Keratinocyte (primary cell): ENCODE measurements around the gene BBS12. TPM values are rescaled to one million over a fixed set of nuclear protein-coding genes. Genes with fewer than 3 reads are reported as not detected.

Experiments used
- DNase-seq: peaks from one replicate; pipeline ENCODE4 v3.0.0-alpha.2; 2011; ENCODE audit warnings: low read depth, missing footprints, low spot score
- FAIRE-seq: peaks from 2 replicates; lab custom pipeline; 2011; peaks lifted over from hg19 to GRCh38; lab: Jason Lieb, UNC
- H2AFZ ChIP-seq: 2 replicates; pipeline ENCODE4 v1.6.0; 2012; ENCODE audit warnings: low read length, control low read depth, inconsistent platforms; ENCODE audit not compliant: control insufficient read depth
- H3K27ac ChIP-seq: 2 replicates; pipeline ENCODE4 v1.5.1; 2011; ENCODE audit warnings: low read length; ENCODE audit not compliant: control insufficient read depth, insufficient read depth
- H3K27me3 ChIP-seq: 3 replicates; pipeline ENCODE4 v1.6.0; 2011; ENCODE audit warnings: low read length; ENCODE audit not compliant: control insufficient read depth, insufficient read depth; ENCODE audit errors: extremely low read depth
- H3K36me3 ChIP-seq, 2 experiments: 2 replicates in 1 of 2; 3 replicates in 1 of 2; pipeline ENCODE4 v1.5.1; 2011; ENCODE audit warnings: low read length in 2 of 2, mild to moderate bottlenecking in 1 of 2; ENCODE audit not compliant: control insufficient read depth in 2 of 2, insufficient read depth in 2 of 2; ENCODE audit errors: extremely low read depth in 1 of 2
- H3K4me1 ChIP-seq: 3 replicates; pipeline ENCODE4 v1.5.1; 2011; ENCODE audit warnings: low read length; ENCODE audit not compliant: control insufficient read depth, insufficient read depth; ENCODE audit errors: extremely low read depth
- H3K4me2 ChIP-seq: 3 replicates; pipeline ENCODE4 v1.6.0; 2011; ENCODE audit warnings: low read depth, low read length; ENCODE audit not compliant: control insufficient read depth, insufficient read depth; ENCODE audit errors: extremely low read depth
- H3K4me3 ChIP-seq, 3 experiments: fragments of 200-600 bp in 1 of 3; sonication (generic) in 1 of 3; 2 replicates in 2 of 3; 3 replicates in 1 of 3; pipeline ENCODE4 v1.5.1; 2011 to 2016; ENCODE audit warnings: low read length in 3 of 3, mild to moderate bottlenecking in 3 of 3, control low read depth in 2 of 3, inconsistent platforms in 1 of 3, low read depth in 1 of 3, mixed read lengths in 1 of 3, mixed run types in 1 of 3, moderate library complexity in 1 of 3; ENCODE audit not compliant: control insufficient read depth in 2 of 3, insufficient read depth in 2 of 3; ENCODE audit errors: extremely low read depth in 1 of 3
- H3K79me2 ChIP-seq: 2 replicates; pipeline ENCODE4 v1.6.0; 2012; ENCODE audit warnings: low read length; ENCODE audit not compliant: control insufficient read depth, insufficient read depth
- H3K9ac ChIP-seq: 3 replicates; pipeline ENCODE4 v1.6.0; 2011; ENCODE audit warnings: low read length; ENCODE audit not compliant: control insufficient read depth, insufficient read depth; ENCODE audit errors: extremely low read depth
- H3K9me1 ChIP-seq: 3 replicates; pipeline ENCODE4 v1.6.0; 2011; ENCODE audit warnings: low read length; ENCODE audit not compliant: control insufficient read depth, insufficient read depth; ENCODE audit errors: extremely low read depth
- H3K9me3 ChIP-seq: 2 replicates; pipeline ENCODE4 v1.5.1; 2012; ENCODE audit warnings: low read depth, low read length; ENCODE audit not compliant: control insufficient read depth
- H4K20me1 ChIP-seq: 3 replicates; pipeline ENCODE4 v1.6.0; 2011; ENCODE audit warnings: low read length; ENCODE audit not compliant: control insufficient read depth, insufficient read depth; ENCODE audit errors: extremely low read depth
- EZH2 ChIP-seq: IDR thresholded peaks from one replicate; pipeline ENCODE4 v1.6.1; 2012; ENCODE audit warnings: inconsistent platforms, mild to moderate bottlenecking, low read length, moderate library complexity
- dilution Hi-C: fragments of 300-500 bp; cut with MboI; formaldehyde crosslinking; loops from one replicate; pipeline ENCODE4 v1.7.0; 2020; ENCODE audit warnings: low sequenced_read_pairs; ENCODE audit not compliant: extremely low pct_ligation_motif_present
- polyA plus RNA-seq, 5 experiments: library from polyadenylated mRNA; depleted of rRNA in 3 of 5; stranded (reverse) in 3 of 5; stranded (forward) in 1 of 5; unstranded in 1 of 5; fragments of >200 nt; gene quantifications; 1 replicate in 1 of 5; 2 replicates in 3 of 5; 3 replicates in 1 of 5; pipeline versions ENCODE4 v1.2.1 to v1.2.3, GENCODE V29; 2011 to 2012; ENCODE audit warnings: missing spikeins in 2 of 5, low read depth in 1 of 5, low replicate concordance in 1 of 5
- TF ChIP-seq, protein P1 (sequence below), 3 experiments: IDR thresholded peaks in 1 of 3; conservative IDR thresholded peaks in 1 of 3; optimal IDR thresholded peaks in 1 of 3; 2 replicates in 2 of 3; 3 replicates in 1 of 3; pipeline versions ENCODE3 to v1.5.1; 2011; ENCODE audit warnings: low read length in 3 of 3, mild to moderate bottlenecking in 3 of 3, moderate library complexity in 2 of 3, control low read depth in 1 of 3, inconsistent platforms in 1 of 3; ENCODE audit not compliant: insufficient read depth in 2 of 3; ENCODE audit errors: extremely low read depth in 1 of 3

The BBS12 gene
- polyA plus RNA-seq, 1 donor (not counting 4 experiments of a cell fraction or from before 2014, with no cell fraction given) = 2.5 TPM

DNA sequence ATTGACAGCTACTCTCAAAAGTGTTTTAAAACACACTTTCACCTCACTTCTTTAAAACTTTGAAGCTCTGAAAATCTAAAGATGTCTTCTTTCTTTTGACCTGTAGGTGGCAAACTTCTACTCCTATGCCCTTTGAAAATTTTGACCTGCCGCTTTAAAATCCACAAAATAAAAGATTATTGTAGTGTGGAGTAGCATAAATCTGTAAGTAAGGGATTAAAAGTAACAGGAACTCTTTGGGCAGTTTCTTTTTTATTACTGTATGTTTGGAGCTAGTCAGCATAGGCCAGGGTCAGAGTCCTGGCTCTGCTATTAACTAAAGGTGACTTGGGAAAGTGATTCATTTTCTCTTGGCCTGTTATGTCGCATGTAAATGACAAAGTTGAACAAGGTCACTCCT lies 25.5 kb downstream of the BBS12 start:
- dilution Hi-C loops = loop anchor here (25.0 kb wide), 1 partner anchor 154 kb away; the partner anchor contains the start of gene NUDT6
- Histone ChIP-seq H3K27ac (no peak overlapping the region), H3K9ac (no peak overlapping the region), H2AFZ (peak overlapping the region; percentile 55), H3K9me3 (no peaks in the 10 kb centered on the region), H3K4me2 (no peak overlapping the region), H3K4me1 (peaks cover 4% of the 10 kb centered on the region), H3K9me1 (no peaks in the 10 kb centered on the region), H3K27me3 (no peaks in the 10 kb centered on the region), H3K4me3 (no peak overlapping the region), H3K36me3 (no peaks in the 10 kb centered on the region), H4K20me1 (no peaks in the 10 kb centered on the region), H3K79me2 (no peaks in the 10 kb centered on the region)
- FAIRE-seq (peak; percentile 29), DNase-seq (no peak)
- no peak for TF ChIP-seq EZH2
- TF ChIP-seq, protein P1, sequence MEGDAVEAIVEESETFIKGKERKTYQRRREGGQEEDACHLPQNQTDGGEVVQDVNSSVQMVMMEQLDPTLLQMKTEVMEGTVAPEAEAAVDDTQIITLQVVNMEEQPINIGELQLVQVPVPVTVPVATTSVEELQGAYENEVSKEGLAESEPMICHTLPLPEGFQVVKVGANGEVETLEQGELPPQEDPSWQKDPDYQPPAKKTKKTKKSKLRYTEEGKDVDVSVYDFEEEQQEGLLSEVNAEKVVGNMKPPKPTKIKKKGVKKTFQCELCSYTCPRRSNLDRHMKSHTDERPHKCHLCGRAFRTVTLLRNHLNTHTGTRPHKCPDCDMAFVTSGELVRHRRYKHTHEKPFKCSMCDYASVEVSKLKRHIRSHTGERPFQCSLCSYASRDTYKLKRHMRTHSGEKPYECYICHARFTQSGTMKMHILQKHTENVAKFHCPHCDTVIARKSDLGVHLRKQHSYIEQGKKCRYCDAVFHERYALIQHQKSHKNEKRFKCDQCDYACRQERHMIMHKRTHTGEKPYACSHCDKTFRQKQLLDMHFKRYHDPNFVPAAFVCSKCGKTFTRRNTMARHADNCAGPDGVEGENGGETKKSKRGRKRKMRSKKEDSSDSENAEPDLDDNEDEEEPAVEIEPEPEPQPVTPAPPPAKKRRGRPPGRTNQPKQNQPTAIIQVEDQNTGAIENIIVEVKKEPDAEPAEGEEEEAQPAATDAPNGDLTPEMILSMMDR (optimal IDR thresholded peaks at IDR 0.05 in 1 of 3, IDR thresholded peaks at IDR 0.05 in 1 of 3, conservative IDR thresholded peaks at IDR 0.05 in 1 of 3; ENCODE audit: extremely low read depth in 1 of 3, insufficient read depth in 2 of 3, low read length in 3 of 3) = peak in 2 of 3 experiments; percentile 50 to 56

DNA sequence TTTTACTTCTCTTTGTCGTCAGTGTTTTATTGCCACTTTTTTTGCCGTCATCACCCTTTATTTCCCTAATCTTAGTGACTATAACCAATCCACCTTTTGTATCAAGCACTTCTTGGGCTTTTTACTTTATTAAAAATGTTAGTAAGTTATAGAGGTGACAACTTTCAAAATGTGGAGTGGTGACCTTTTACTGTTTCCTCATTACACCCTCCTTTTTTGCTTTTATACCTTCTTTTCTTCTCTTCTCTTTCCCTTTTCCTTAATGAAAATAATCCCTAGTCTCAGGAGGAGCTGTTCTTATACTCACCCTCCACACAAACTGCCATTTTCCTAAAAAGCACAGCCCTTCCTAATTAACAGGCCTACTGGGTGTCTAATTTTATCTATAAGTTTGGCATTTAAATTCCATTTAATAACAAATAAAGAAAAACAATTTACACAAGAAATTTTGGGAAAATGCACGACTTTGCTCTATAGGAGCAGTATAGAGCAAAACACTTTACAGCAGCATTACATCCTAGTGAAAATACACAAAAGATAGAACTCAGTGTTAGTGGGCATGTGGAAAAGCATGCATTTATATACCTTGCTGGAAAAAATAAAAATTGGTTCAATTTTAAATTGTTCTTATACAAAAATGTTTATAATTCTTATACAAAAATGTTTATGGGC lies 27.3 kb downstream of the BBS12 start:
- no peak for TF ChIP-seq EZH2
- TF ChIP-seq, protein P1 (optimal IDR thresholded peaks at IDR 0.05 in 1 of 3, IDR thresholded peaks at IDR 0.05 in 1 of 3, conservative IDR thresholded peaks at IDR 0.05 in 1 of 3; ENCODE audit: extremely low read depth in 1 of 3, insufficient read depth in 2 of 3, low read length in 3 of 3) = peak in 1 of 3 experiments; percentile 32
- no peaks in the 10 kb centered on the region for H3K27me3 ChIP-seq
- FAIRE-seq = no peak
- H3K36me3 ChIP-seq = no peaks in the 10 kb centered on the region
- H4K20me1 ChIP-seq = no peaks in the 10 kb centered on the region
- H3K4me2 ChIP-seq = no peak overlapping the region
- H3K9ac ChIP-seq = no peak overlapping the region
- no peak overlapping the region for H3K4me3 ChIP-seq
- peaks cover 13% of the 10 kb centered on the region for H3K4me1 ChIP-seq
- H3K9me1 ChIP-seq = no peaks in the 10 kb centered on the region
- no peaks in the 10 kb centered on the region for H3K9me3 ChIP-seq
- no peak overlapping the region for H3K27ac ChIP-seq
- no peak overlapping the region for H2AFZ ChIP-seq
- DNase-seq = no peak
- dilution Hi-C loops = loop anchor here (25.0 kb wide), 1 partner anchor 153 kb away; the partner anchor contains the start of gene NUDT6
- no peaks in the 10 kb centered on the region for H3K79me2 ChIP-seq
